Activated CD4-positive, alpha-beta T cell treated with anti-CD3 and anti-CD28 coated beads, Interleukin-2, amount 50 U/mL, for 48 hours (primary cell): ENCODE data around the gene PDZK1IP1.
"Not testable (repeated sequence)": the region's sequence is repeated elsewhere in the genome, so short reads cannot be mapped to it uniquely, and the experiment has no call there.

Source experiments
- DNase-seq, 2 experiments: peaks; one replicate each; pipeline ENCODE4 v3.0.0-alpha.2; 2020

PDZK1IP1 gene

DNA sequence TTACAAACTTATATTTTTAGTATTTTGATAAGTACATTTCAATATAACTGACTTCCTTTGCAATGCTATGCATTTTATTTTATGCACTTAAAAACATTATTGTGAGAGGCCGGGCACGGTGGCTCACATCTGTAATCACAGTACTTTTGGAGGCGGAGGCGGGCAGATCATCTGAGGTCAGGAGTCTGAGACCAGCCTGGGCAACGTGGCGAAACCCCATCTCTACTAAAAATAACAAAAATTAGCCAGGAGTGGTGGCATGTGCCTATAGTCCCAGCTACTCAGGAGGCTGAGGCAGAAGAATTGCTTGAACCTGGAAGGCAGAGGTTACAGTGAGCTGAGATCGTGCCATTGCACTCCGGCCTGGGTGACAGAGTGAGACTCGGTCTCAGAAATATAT is 6.1 kb upstream of the PDZK1IP1 start:
- not testable (repeated sequence) for DNase-seq

DNA sequence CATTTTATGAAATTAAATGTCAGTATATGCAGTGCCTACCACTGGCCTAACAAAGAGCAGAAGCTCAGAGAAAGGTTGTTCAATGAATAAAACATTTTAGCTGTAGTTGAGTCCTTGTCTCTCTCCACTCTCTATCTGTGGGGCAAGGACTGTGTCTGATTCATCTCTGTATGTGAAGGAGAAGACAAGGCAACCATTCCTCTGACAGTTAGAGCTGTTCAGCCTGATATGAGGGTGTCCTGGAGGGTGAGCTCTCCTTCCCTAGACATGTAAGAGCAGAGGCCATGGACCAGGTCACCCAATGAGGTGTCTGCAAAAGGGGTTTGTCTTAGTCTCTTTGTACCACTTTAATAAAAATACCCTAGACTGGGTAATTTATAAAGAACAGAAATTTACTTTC is 4.5 kb upstream of the PDZK1IP1 start:
- DNase-seq = no peak

DNA sequence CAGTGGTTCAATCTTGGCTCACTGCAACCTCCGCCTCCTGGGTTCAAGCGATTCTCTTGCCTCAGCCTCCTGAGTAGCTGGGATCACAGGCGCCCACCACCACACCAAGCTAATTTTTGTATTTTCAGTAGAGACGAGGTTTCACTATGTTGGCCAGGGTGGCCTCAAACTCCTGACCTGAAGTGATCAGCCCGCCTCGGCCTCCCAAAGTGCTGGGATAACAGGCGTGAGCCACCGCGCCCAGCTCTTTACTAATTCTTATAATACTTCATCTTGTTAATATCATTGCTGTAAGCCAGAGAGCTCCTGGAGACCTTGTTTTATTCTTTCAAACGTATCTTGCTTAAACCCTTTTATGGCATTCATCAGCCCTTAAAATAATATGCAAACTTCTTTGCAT is 3.7 kb upstream of the PDZK1IP1 start:
- not testable (repeated sequence) for DNase-seq

DNA sequence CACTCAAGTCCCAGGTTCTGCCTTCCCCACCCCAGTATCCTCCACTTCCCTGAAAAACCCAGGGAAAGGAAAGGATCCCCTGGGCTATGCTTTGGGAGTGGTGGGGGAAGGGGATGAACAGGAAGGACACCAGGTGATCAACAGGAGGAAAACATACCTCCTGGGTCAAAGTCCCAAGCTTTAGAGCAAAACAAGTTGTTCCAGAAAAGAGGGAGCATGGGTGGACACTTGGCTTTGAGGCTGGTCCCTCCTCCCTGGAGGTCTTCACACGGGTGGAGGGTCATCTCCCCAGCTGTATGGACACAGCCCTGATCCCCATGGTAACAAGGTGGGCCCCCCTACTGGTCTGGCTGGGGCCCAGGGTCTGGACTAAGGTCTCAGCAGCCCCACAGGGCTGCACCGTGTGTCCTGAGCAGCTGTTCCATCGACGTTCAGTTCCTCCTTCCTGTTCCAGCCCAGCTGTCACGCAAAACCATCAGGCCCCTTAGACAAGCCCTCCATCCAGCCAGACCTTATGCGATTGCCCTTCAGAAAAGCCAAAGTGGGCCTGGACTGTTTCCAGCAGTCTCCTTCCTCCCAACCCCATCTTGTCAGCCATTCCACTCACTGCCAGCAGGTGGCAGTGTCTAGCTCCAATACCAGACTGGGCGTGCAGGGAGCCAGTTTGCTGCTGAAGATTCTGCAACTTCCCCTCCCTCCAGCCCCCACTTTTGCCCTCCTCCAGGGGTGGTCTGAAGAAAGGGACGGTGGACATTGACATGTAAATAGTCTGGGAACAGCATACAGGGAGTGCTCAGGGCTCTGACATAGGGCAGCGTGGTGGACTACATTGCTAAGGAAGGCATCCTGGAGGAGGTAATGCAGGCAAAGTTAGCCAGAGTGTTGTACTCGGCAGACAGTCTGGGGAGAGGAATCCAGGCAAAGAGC is 2.9 kb upstream of the PDZK1IP1 start:
- DNase-seq = peak; percentile 72 to 74

DNA sequence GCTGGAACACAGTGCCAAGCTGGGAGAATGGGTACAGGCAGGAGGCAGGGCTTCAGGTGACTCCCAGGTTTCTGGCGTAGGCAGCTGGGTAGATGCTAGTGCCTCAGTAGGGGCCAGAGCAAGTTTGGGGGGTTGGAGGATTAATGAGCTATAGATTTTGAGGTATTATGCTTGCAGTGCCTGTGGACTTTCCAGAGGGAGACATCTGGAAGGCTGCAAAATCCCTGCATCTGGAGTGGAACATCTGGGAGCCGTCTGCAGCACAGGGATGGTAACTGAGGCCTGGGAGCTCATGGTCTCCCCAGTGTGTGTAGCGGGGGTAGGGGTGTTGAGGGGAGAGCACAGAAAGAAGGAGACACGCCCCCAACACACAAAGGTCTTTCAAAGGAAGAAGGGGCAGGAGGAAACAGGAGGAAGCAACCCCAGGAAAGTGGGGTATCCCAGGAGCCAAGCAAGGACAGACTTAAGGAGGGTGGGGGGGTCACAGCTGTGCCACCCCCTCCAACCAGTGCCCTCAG is 2.2 kb upstream of the PDZK1IP1 start:
- DNase-seq = no peak

DNA sequence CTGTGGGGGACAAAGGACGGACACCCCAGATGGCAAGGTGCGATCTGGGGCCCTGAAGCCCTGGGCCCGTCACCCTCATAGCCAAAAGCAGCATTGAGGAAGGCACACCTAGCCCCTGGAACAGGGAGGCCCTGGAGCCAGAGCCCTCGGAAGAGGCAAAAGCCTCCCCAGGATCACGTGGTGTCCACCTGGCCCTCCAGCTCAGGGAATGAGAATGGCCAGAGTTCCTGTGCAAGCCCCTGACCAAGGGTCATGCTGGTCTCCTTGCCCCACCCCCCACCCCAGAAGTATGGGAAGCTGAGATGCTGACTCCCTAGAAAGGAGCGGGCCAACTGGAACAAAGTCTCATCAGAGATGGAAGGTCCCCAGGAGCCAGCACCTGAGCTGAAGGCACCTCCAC is 1.0 kb upstream of the PDZK1IP1 start:
- DNase-seq = no peak

DNA sequence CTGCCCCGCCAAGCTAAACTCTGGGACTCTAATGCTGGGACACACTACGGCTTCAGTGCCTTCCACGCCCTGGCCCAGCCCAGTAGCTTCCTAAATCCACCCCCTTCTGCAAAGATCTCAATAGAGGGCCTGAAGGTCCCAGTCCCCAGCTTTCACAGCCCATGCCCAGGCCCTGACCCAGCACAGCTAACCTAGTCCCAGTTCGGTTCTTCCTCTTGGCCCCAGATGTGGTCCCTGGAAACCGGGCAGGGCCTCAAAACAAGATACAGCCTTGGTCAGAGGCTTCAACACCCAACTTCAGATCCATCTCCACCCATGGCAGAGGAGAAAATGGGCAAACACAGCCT is 646 bp upstream of the PDZK1IP1 start:
- DNase-seq = no peak

DNA sequence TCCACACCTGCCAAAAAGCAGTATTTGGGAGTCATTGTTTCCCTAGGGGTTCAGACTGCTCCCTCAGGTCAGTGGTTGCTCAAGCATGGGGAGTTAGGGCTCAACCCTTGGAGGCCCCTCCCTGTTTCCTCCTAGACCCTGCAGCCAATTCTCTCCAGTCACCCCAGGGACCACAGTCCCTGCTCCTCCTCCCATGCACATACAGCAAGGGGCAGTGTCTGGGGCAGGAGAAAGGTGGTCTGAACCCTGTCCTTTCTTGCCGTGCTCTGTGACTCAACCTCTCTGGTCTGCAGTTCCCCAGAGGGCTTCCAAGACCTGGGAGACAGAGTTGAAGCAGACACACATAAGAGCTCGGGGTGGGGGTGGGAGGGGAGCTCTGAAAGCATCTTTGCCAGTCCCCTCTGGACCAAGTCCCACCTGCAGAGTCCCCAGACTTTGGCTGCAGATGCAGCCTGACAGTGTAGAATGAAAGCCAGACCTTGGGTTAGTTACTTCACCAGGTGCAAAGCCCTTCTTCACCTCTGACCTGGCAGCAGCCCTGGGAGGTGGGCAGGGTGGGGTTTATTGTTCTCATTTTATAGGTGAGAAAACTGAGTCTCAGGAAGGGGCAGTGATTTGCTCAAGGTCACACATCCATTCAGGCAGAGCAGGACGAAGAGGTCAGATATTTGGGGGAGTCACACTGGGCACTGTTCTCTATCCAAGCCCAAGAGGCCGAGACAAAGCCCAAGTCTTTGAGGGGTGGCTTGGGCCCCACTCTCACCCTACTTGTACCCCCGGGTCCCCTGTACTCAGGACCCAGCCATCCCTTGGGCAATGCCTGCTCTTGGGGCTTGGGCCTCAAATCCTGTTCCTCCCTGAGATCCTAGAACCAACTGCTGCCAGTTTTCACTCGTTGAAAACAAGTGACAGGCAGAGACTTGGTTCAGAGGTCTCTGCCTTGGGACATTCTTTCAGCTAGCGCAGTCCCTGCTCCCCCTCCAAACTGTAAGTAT is 748 bp downstream of the PDZK1IP1 start:
- no peak for DNase-seq

DNA sequence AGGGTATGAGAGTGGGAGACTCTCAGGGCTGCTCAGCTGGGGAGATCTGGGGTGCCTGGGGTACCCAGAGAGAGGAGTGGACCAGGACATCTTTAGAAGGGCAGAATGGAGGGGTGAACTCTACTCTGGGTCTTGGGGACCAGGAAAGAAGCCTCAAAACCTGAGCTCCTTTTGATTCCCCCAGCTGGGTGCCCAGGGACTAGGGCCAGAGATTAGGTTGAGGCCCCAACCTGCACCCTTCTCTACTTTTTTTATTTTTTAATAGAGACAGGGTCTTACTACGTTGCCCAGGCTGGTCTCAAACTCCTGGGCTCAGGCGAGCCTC is 1.9 kb downstream of the PDZK1IP1 start:
- DNase-seq = no peak

DNA sequence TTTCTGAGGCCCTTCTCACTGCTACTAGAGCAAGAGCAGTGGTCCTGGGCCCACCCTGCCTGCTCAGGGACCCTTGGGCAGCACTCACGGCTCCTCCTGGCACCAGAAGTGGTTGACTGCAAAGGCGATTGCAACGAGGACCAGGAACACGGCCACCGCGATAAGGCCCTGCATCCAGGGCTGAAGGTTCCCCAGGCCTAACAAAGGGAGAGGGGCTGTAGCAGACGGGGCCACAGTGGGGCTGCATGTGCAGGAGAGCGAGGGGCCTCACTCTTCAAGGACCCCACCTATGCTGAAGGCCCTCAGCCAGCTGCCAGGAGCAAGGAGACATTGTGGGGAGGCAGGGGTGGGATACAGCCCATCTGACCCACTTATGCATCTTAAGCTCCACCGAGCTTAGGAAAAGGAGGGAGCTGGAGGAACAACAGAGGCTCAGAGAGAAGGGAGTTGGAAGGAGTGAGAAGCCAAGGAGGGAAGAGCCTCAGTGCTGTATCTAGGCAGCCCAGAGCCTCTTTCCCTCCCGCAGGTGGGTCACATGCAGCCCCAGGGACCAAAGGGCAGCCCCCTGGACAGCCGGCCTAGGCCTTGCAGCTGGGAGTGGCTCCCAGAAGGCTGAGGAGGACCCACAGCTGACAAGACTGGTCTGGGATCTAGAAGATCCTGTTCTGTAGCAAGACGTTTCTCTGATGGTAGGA is 2.5 kb downstream of the PDZK1IP1 start:
- no peak for DNase-seq

DNA sequence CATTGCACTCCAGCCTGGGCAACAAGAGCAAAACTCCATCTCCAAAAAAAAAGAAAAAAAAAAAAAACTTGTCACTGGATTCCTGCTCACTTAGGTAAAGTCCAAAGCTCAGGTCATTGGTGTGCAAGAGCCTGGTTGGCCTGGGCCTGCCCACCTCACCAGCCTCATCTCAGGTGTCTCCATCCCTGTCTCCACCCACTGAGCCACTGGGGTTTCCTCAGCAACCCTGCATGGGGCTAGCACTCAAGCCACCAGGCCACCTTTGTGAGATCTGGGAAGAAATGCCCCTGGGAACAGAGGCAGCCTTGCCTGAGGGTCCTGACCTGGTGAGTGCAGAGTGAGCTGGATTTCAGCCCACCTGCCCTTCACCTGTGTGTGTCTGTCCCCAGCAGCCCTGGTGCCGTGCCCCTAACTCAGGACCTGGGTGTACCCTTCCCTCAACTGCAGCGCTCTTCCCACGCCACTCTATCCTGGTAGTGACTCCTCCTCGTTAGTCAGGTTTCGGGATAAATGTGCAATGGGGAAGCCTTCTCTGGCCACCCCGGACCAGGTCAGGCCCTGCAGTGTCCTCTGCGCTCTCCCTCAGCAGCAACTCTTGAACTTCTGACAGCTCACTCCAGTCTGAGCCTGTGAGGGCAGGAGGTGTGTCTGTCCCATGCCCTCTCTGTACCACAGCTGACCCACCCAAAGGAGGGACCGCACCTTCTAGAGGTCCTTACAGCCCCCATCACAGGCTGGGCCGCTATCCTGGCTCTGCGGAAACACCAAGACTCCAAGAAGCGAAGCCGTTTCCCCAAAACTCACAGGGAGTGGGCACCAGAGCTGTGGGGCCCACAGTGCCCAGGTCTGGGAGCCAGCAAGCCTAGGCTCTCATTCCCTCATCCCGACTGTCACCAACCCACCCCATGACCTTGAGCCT is 3.3 kb downstream of the PDZK1IP1 start:
- DNase-seq = no peak

DNA sequence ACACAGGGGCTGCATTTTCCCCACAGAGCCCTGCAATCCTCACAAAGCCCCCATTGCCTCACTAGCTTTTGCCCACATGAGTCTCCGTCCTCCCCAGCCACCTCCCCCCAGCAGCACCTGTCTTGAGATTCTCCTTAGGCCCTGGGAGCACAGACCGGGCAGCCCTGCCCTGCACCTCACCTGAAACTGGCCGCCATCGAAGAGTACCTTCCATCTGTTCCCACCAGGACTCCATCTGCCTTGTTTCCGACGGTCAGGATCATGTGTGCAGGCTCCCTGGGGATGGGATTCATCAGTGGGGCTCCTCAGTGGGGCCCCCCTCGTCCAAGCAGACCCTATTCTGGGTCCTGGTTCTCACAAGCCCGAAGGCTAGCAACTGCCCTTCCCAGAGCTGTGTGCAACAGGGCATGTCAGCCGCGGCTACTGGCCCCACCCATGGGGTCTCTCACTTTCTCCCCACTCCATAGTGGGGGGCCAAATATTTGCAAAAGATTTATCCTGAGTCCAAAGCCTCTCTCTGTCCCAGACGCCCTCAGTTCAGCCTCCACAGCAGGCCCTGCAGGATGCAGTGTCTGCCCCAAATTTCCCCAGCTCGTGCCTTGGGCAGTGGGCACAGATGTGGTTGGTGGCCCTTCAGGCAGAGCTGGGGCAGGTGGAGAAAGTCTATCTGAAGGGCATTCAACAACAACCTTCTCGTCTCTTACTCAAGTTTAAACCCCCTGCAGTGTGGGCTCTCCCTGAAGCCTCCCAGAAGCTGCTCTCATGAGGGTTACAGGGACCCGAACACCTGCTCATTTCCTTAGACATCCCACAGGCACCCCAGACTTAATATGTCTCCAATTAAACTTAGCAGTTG is 4.8 kb downstream of the PDZK1IP1 start:
- DNase-seq = no peak

DNA sequence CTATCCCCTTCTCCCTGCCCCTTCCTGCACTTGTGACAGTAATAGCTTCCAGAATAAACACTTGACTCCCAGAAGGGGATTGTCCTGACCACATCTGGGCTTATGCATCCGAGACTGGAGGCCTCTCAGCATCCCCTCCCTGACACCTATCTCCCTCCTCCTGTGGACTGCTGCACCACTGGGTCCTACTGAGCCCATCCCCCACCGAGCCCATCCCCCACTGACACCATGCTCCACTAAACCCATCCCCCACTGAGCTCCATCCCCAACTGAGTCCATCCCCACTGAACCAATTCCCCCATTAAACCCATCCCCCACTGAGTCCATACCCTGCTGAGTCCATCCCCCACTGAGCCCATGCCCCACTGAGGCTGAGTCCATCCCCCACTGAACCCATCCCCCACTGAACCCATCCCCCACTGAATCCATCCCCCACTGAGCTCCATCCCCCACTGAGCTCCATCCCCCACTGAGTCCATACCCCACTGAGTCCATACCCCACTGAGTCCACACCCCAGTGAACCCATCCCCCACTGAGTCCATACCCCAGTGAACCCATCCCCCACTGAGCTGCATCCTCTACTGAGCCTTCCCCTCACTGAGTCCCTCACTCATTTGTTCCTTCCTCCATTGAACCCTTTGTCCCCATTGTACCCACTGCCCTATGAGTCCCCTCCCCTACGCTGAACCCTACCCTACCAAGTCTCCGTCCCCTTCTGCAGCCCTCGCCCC is 5.6 kb downstream of the PDZK1IP1 start:
- no peak for DNase-seq

DNA sequence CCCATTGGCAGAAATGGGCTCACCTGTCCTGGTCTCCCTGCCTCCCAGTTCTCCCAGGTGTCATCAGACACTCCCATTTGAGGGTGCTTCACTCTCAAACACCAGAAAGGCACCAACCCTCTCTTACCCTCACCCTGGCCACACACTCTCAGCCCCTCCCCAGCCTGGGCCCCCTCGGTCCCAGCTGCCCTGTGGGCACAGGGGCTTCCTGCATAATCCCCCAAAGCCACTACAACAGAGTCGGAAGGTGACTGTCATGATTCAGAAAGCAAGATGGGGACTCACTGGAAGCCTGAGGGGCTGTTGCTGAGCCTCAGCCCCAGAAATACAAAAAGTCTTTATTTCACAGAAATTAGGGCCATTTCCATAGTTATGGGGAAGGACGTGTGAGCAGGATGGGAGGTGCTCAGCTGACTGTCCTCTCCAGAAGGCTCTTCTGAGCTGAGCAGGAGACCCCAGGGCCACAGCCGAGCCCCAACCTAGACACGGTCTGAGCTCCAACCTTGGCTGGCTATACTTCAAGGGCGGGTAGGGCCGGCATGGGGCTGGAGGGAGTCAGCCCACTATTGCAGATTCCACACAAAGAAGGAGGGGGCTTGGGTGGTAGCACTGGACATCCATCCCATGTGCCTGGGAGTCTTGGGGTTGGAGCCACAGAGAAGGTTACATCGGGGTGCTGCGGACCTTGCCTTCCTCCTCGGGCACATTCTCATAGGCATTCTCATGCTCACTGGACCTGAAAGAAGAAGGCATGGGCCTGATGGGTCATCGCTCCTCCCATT is 6.3 kb downstream of the PDZK1IP1 start:
- no peak for DNase-seq

DNA sequence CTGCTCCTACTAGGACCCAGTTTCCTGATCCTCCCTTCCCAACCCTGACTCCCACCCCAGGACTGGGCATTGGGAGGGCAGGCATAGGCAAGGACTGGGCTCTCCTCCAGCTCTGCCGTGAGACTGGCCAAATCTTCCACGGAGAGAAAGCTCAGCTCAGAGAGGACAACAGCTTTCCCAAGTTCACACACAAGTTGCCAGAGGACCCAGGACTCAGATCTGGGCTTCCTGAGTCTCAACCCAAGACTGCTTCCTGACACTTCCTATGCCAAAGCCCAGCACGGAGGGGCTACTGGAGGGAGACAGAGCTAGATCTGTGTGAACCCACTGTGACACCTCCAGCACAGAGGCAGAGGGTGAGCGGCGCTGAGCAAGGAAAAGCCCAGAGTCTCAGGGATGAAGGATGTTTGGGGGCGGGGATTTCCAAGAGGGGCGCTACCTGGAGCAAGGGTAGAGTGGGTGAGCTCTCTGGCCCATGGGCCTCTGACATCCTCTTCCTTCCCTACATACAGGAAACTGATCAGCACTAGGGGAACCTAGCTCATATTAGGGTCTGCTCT is 7.1 kb downstream of the PDZK1IP1 start:
- no peak for DNase-seq

DNA sequence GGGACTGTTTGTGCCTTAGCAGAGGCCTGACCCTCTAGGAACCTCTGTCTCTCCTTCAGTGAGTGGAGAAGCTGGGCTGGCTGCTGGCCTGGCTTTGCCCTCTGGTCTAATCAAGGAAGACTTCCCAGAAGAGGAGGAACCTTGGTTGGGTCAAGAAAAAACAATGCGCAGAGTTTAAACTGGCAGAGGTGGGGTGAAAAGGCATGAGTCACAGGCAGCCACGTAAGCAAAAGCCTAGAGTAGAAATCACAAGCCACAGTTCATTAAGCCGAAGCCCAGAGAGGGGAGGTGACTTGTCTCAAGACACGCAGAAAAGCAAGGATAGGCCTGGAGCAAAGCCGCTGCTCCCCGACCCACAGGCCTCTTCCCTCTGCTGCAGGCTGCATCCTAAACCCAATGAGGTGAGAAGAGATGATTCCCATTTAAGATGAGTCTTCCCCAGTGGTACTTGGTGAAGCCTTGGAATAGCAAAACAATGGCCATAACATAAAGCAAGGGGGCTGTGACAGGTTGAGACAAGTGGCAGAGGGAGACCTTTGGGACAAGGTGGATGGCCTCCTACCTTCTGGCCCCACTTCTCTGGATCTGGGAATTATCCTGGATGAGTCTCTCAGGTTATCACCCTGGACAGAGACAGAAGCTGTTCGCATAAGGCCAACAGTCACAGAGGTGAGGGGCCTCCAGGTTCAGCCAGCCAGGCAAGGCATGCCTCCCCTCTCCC is 7.7 kb downstream of the PDZK1IP1 start:
- no peak for DNase-seq

DNA sequence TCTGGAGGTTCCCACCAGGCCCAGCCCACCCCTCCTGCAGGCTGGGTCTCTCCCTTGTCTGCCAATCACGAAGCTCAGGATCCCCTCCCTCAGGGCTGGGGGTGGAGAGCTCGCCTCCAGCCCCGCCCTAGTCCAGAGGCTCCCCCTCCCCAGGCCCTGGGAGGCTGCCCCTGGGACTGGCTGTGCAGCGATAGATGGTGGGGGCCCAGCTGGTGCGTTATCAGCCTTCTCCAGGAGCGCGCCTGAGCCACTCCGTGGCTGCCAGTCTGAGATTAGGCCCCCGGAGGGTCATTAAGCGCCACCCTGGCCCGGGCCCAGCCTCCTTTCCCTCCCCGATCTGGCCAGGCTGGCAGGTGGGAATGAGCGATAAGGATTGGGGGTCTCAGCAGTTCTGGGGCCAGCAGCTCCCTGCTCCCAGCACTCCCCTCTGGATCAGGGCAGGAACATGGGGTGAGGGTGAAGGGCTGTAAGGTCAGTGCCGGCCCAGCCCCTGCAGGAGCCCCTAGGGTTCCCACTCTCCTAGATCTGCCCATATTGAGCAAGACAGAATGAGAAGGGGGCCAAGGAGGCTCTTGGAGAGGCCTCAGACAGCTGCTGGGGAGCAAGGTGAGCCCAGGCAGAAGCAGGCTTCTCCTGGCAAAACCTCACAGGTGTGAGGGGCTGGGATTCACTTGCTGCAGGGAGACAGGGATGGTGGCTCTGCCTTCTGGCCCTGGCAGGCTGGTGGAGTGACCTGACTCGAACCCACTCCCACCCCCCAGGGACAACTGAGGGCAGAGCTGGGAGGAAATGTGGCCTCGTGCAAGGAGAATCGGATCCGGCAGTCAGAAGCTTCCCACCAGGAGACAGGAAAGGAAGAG is 8.5 kb downstream of the PDZK1IP1 start:
- no peak for DNase-seq
